Astrocyte of the spinal cord (primary cell): ENCODE data around the gene ARF1.

Experiments used
- DNase-seq: peaks from one replicate; pipeline ENCODE4 v3.0.0; 2011; ENCODE audit warnings: low read depth, low spot score
- H3K4me3 ChIP-seq: 2 replicates; pipeline ENCODE4 v1.5.1; 2011; ENCODE audit warnings: low read depth, mild to moderate bottlenecking, low read length, moderate library complexity
- CTCF ChIP-seq: IDR thresholded peaks from 2 replicates; pipeline ENCODE4 v1.5.1; 2012; ENCODE audit warnings: low read depth, mild to moderate bottlenecking, low read length, inconsistent platforms
- in situ Hi-C: cut with HindIII; loops from 2 replicates; pipeline ENCODE4 v1.10.0; 2017; ENCODE audit warnings: low sequenced_read_pairs

ARF1 gene

GRCh38 chr1:228093050-228093906 lies 10.8 kb downstream of the ARF1 start:
- DNase-seq, result no peak
- in situ Hi-C loops, result no loop called here
- no peak overlapping the region for H3K4me3 ChIP-seq
- no peak for TF ChIP-seq CTCF

GRCh38 chr1:228094432-228095016 lies 12.0 kb downstream of the ARF1 start:
- no peak for DNase-seq
- H3K4me3 ChIP-seq, result no peak overlapping the region
- in situ Hi-C loops, result no loop called here
- TF ChIP-seq CTCF, result no peak

- in situ Hi-C loops, result no loop called here
- DNase-seq, result no peak
- H3K4me3 ChIP-seq, result no peak overlapping the region
- no peak for TF ChIP-seq CTCF
These were observed 12.7 kb downstream of the ARF1 start for GRCh38 chr1:228095161-228095560.

- no peak for TF ChIP-seq CTCF
- DNase-seq, result no peak
- in situ Hi-C loops, result no loop called here
- H3K4me3 ChIP-seq, result no peak overlapping the region
These were observed 13.4 kb downstream of the ARF1 start for GRCh38 chr1:228095938-228096337.

DNA sequence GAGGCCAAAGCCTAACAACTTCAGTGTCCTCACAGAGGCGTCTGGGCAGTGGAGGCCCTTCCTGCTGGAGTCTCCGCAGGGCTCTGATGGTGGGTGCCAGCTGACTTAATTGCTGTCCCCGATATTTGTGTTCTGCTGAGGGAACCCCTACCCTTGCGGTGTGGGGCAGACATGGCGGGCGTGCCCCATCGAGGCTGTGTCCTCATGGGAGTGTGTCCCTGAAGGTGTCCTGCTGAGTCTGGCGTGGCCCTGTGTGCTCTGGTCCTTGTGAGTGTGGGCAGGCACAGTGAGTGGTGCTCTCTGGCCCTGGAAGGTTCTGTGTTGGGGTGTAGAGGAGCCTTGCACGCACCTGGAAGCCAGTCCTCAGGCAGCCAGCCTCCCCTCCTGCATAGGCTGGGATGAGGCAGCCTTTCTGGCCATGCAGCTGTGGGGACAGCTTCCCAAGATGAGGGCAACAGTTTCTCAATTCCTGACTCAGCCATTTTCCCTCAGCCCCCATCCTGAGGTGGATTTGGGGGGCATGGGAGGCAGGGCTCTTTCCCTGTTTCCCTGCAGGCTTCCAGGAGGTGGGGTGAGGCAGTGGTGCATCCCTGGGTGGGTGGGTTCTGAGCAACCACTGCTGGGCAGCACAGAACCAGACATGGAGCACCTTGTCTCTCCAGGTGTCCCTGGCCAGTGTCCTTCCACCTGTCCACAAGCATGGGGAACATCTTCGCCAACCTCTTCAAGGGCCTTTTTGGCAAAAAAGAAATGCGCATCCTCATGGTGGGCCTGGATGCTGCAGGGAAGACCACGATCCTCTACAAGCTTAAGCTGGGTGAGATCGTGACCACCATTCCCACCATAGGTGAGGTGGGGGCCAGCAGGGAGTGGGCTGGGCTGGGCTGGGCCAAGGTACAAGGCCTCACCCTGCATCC lies 14.2 kb downstream of the ARF1 start:
- no peak for TF ChIP-seq CTCF
- H3K4me3 ChIP-seq, result no peak overlapping the region
- in situ Hi-C loops, result no loop called here
- DNase-seq, result no peak

DNA sequence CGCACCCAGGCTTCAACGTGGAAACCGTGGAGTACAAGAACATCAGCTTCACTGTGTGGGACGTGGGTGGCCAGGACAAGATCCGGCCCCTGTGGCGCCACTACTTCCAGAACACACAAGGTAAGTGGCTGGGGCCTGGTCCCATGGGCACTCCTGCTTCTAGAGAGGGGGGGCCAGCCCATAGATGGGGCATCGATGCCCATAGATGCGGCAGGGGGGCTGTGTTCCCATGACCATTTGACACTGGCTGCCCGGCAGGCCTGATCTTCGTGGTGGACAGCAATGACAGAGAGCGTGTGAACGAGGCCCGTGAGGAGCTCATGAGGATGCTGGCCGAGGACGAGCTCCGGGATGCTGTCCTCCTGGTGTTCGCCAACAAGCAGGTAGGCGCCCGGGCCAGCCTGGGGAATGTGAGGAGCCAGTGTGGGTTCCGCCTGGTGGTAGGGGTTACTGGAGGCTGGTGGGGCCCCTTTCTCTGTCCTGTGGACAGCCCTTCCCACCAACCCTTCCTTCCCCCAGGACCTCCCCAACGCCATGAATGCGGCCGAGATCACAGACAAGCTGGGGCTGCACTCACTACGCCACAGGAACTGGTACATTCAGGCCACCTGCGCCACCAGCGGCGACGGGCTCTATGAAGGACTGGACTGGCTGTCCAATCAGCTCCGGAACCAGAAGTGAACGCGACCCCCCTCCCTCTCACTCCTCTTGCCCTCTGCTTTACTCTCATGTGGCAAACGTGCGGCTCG lies 15.0 kb downstream of the ARF1 start:
- no peak for TF ChIP-seq CTCF
- no peak for DNase-seq
- H3K4me3 ChIP-seq, result no peak overlapping the region
- in situ Hi-C loops, result no loop called here
